IPS-11a (cell line): Measurements from ENCODE around the gene RASSF6.
"Not testable (repeated sequence)": the region's sequence is repeated elsewhere in the genome, so short reads cannot be mapped to it uniquely, and the experiment has no call there.

Experiments
- H3K4me3 ChIP-seq: one replicate; pipeline ENCODE4 v1.5.1; 2013; ENCODE audit warnings: low read depth, low read length, control low read depth

Gene RASSF6

GRCh38 chr4:73583666-73584065 is 36.6 kb downstream of the RASSF6 start:
- H3K4me3 ChIP-seq, result no peak overlapping the region

GRCh38 chr4:73577371-73577770 is 42.9 kb downstream of the RASSF6 start:
- H3K4me3 ChIP-seq, result no peak overlapping the region

- H3K4me3 ChIP-seq, result no peak overlapping the region
These were observed 43.9 kb downstream of the RASSF6 start for GRCh38 chr4:73576381-73576780.

- no peak overlapping the region for H3K4me3 ChIP-seq
These were observed 44.6 kb downstream of the RASSF6 start for GRCh38 chr4:73575660-73576059.

- H3K4me3 ChIP-seq, result no peak overlapping the region
These were observed 46.3 kb downstream of the RASSF6 start for GRCh38 chr4:73573794-73574528.

- H3K4me3 ChIP-seq, result not testable (repeated sequence)
These were observed 69.4 kb downstream of the RASSF6 start for GRCh38 chr4:73550865-73551264.

- no peak overlapping the region for H3K4me3 ChIP-seq
These were observed 75.6 kb downstream of the RASSF6 start for GRCh38 chr4:73544620-73545019.

GRCh38 chr4:73541251-73541650 is 79.0 kb downstream of the RASSF6 start:
- H3K4me3 ChIP-seq, result no peak overlapping the region

- H3K4me3 ChIP-seq, result no peak overlapping the region
These were observed 79.4 kb downstream of the RASSF6 start for GRCh38 chr4:73540826-73541225.

- no peak overlapping the region for H3K4me3 ChIP-seq
These were observed 80.8 kb downstream of the RASSF6 start for GRCh38 chr4:73539386-73539785.

- no peak overlapping the region for H3K4me3 ChIP-seq
These were observed 82.1 kb downstream of the RASSF6 start for GRCh38 chr4:73538162-73538561.

GRCh38 chr4:73533515-73534422 is 86.5 kb downstream of the RASSF6 start:
- H3K4me3 ChIP-seq, result no peak overlapping the region

GRCh38 chr4:73528171-73528570 is 92.1 kb downstream of the RASSF6 start:
- H3K4me3 ChIP-seq, result no peak overlapping the region

GRCh38 chr4:73527196-73527595 is 93.0 kb downstream of the RASSF6 start:
- no peak overlapping the region for H3K4me3 ChIP-seq

- no peak overlapping the region for H3K4me3 ChIP-seq
These were observed 94.6 kb downstream of the RASSF6 start for GRCh38 chr4:73525611-73526010.

GRCh38 chr4:73523126-73523525 is 97.1 kb downstream of the RASSF6 start:
- no peak overlapping the region for H3K4me3 ChIP-seq
